NCI-H2107 treated with DMSO at 0.1 percent for 48 hours (cell line): ENCODE results near the gene FBXW7.

ENCODE experiments used
- DNase-seq: peaks from one replicate; lab custom pipeline; 2025; ENCODE audit not compliant: unreplicated experiment; lab: John Stamatoyannopoulos, UW

Gene FBXW7

GRCh38 chr4:152342293-152342692 lies 193.6 kb downstream of the FBXW7 start:
- DNase-seq: no peak

GRCh38 chr4:152340818-152341217 lies 195.1 kb downstream of the FBXW7 start:
- no peak for DNase-seq

GRCh38 chr4:152339576-152339975 lies 196.3 kb downstream of the FBXW7 start:
- DNase-seq: no peak

- DNase-seq: no peak
Observed at GRCh38 chr4:152334931-152335330, 201.0 kb downstream of the FBXW7 start.

GRCh38 chr4:152331042-152331441 lies 204.8 kb downstream of the FBXW7 start:
- no peak for DNase-seq

GRCh38 chr4:152328582-152328981 lies 207.3 kb downstream of the FBXW7 start:
- no peak for DNase-seq

GRCh38 chr4:152327606-152328453 lies 208.1 kb downstream of the FBXW7 start:
- no peak for DNase-seq

- peak; percentile 6 for DNase-seq
Observed at GRCh38 chr4:152325831-152326230, 210.1 kb downstream of the FBXW7 start.

GRCh38 chr4:152323221-152323620 lies 212.7 kb downstream of the FBXW7 start:
- no peak for DNase-seq

GRCh38 chr4:152322656-152323055 lies 213.2 kb downstream of the FBXW7 start:
- no peak for DNase-seq

GRCh38 chr4:152321923-152322322 lies 214.0 kb downstream of the FBXW7 start:
- no peak for DNase-seq

GRCh38 chr4:152321398-152321797 lies 214.5 kb downstream of the FBXW7 start:
- no peak for DNase-seq

GRCh38 chr4:152316969-152317368 lies 218.9 kb downstream of the FBXW7 start:
- peak; percentile 28 for DNase-seq

GRCh38 chr4:152310257-152310656 lies 225.6 kb downstream of the FBXW7 start:
- no peak for DNase-seq

GRCh38 chr4:152309418-152309817 lies 226.5 kb downstream of the FBXW7 start:
- DNase-seq: no peak

GRCh38 chr4:152308951-152309350 lies 226.9 kb downstream of the FBXW7 start:
- no peak for DNase-seq

GRCh38 chr4:152307669-152308068 lies 228.2 kb downstream of the FBXW7 start:
- DNase-seq: no peak

GRCh38 chr4:152306541-152306940 lies 229.4 kb downstream of the FBXW7 start:
- DNase-seq: no peak

- DNase-seq: no peak
Observed at GRCh38 chr4:152304220-152304619, 231.7 kb downstream of the FBXW7 start.

GRCh38 chr4:152301381-152301780 lies 234.5 kb downstream of the FBXW7 start:
- no peak for DNase-seq

GRCh38 chr4:152299553-152299952 lies 236.3 kb downstream of the FBXW7 start:
- no peak for DNase-seq

- no peak for DNase-seq
Observed at GRCh38 chr4:152296386-152296785, 239.5 kb downstream of the FBXW7 start.

GRCh38 chr4:152294765-152295164 lies 241.1 kb downstream of the FBXW7 start:
- DNase-seq: no peak
